H9 (cell line): ENCODE results near the gene CEP128. TPM values are rescaled to one million over a fixed set of nuclear protein-coding genes. Genes with fewer than 3 reads are reported as not detected.

Experiments used
- DNase-seq: peaks from one replicate; pipeline ENCODE4 v3.0.0-alpha.2; 2017
- H2AFZ ChIP-seq: one replicate; pipeline ENCODE4 v1.6.1; 2013; ENCODE audit warnings: mild to moderate bottlenecking, low read length, control low read depth, moderate library complexity
- H2AK5ac ChIP-seq: 2 replicates; pipeline ENCODE4 v1.6.1; 2013; ENCODE audit warnings: low read length, control low read depth, mixed read lengths; ENCODE audit not compliant: insufficient read length
- H2BK120ac ChIP-seq: one replicate; pipeline ENCODE4 v1.6.1; 2013; ENCODE audit warnings: low read depth, mild to moderate bottlenecking, low read length, control low read depth, inconsistent platforms; ENCODE audit not compliant: poor library complexity, severe bottlenecking
- H2BK12ac ChIP-seq: 2 replicates; pipeline ENCODE4 v1.6.1; 2013; ENCODE audit warnings: low read length, control low read depth, mixed read lengths, low read depth; ENCODE audit not compliant: insufficient read length
- H2BK15ac ChIP-seq: 2 replicates; pipeline ENCODE4 v1.6.1; 2013; ENCODE audit warnings: low read depth, low read length, control low read depth
- H2BK20ac ChIP-seq: one replicate; pipeline ENCODE4 v1.6.1; 2013; ENCODE audit warnings: low read depth, mild to moderate bottlenecking, low read length, control low read depth, inconsistent platforms; ENCODE audit not compliant: poor library complexity, severe bottlenecking
- H2BK5ac ChIP-seq: 2 replicates; pipeline ENCODE4 v1.6.1; 2013; ENCODE audit warnings: low read length, control low read depth, mixed read lengths; ENCODE audit not compliant: insufficient read length
- H3K14ac ChIP-seq: 2 replicates; pipeline ENCODE4 v1.6.1; 2013; ENCODE audit warnings: low read length, control low read depth; ENCODE audit not compliant: insufficient read depth
- H3K18ac ChIP-seq: 2 replicates; pipeline ENCODE4 v1.6.1; 2013; ENCODE audit warnings: low read depth, mild to moderate bottlenecking, mixed read lengths, low read length, control low read depth; ENCODE audit not compliant: insufficient read length
- H3K23ac ChIP-seq: 2 replicates; pipeline ENCODE4 v1.6.1; 2013; ENCODE audit warnings: low read length, control low read depth, mixed read lengths, low read depth; ENCODE audit not compliant: insufficient read length
- H3K23me2 ChIP-seq: 2 replicates; pipeline ENCODE4 v1.6.1; 2013; ENCODE audit warnings: low read depth, mild to moderate bottlenecking, mixed read lengths, low read length, control low read depth; ENCODE audit not compliant: insufficient read length, poor library complexity, severe bottlenecking
- H3K27ac ChIP-seq: 2 replicates; pipeline ENCODE4 v1.5.1; 2013; ENCODE audit warnings: low read length, control low read depth, mixed read lengths, low read depth; ENCODE audit not compliant: insufficient read length
- H3K27me3 ChIP-seq: 2 replicates; pipeline ENCODE4 v1.6.1; 2013; ENCODE audit warnings: low read length, control low read depth, inconsistent platforms; ENCODE audit not compliant: insufficient read depth
- H3K4ac ChIP-seq: 2 replicates; pipeline ENCODE4 v1.6.1; 2013; ENCODE audit warnings: low read depth, mild to moderate bottlenecking, control low read depth, inconsistent platforms, low read length, moderate library complexity
- H3K4me1 ChIP-seq: 2 replicates; pipeline ENCODE4 v1.6.1; 2013; ENCODE audit warnings: low read length, control low read depth, inconsistent platforms; ENCODE audit not compliant: insufficient read depth
- H3K4me2 ChIP-seq: 2 replicates; pipeline ENCODE4 v1.6.1; 2013; ENCODE audit warnings: low read length, control low read depth, mixed read lengths; ENCODE audit not compliant: insufficient read length, insufficient read depth
- H3K56ac ChIP-seq: 2 replicates; pipeline ENCODE4 v1.6.1; 2013; ENCODE audit warnings: low read depth, mild to moderate bottlenecking, mixed read lengths, low read length, control low read depth; ENCODE audit not compliant: insufficient read length
- H3K79me1 ChIP-seq: 2 replicates; pipeline ENCODE4 v1.6.1; 2013; ENCODE audit warnings: low read depth, mild to moderate bottlenecking, moderate library complexity, low read length, control low read depth, inconsistent platforms; ENCODE audit not compliant: insufficient read depth, poor library complexity, severe bottlenecking
- H3K79me2 ChIP-seq: 2 replicates; pipeline ENCODE4 v1.6.1; 2013; ENCODE audit warnings: low read length, control low read depth, inconsistent platforms; ENCODE audit not compliant: insufficient read depth
- H3K9ac ChIP-seq: 2 replicates; pipeline ENCODE4 v1.6.1; 2013; ENCODE audit warnings: low read length, control low read depth, mixed read lengths; ENCODE audit not compliant: insufficient read length; ENCODE audit errors: extremely low read depth
- H3K9me3 ChIP-seq: one replicate; pipeline ENCODE4 v1.6.1; 2013; ENCODE audit warnings: low read depth, low read length, inconsistent platforms; ENCODE audit not compliant: control insufficient read depth
- H3T11ph ChIP-seq: one replicate; pipeline ENCODE4 v1.6.1; 2013; ENCODE audit warnings: mild to moderate bottlenecking, low read length, control low read depth, inconsistent platforms
- H4K20me1 ChIP-seq: one replicate; pipeline ENCODE4 v1.6.1; 2013; ENCODE audit not compliant: control insufficient read depth, insufficient read length, insufficient read depth
- H4K5ac ChIP-seq: 2 replicates; pipeline ENCODE4 v1.6.1; 2013; ENCODE audit warnings: low read depth, mild to moderate bottlenecking, mixed read lengths, low read length, control low read depth; ENCODE audit not compliant: insufficient read length
- H4K8ac ChIP-seq: replicated peaks from 2 replicates; pipeline ENCODE4 v1.6.1; 2013; ENCODE audit warnings: low read length, control low read depth, mixed read lengths, low read depth; ENCODE audit not compliant: insufficient read length
- H4K91ac ChIP-seq: 2 replicates; pipeline ENCODE4 v1.6.1; 2013; ENCODE audit warnings: low read depth, mild to moderate bottlenecking, moderate library complexity, mixed read lengths, low read length, control low read depth; ENCODE audit not compliant: insufficient read length
- H3K27ac Mint-ChIP-seq, 3 experiments: 2 replicates in 2 of 3; 3 replicates in 1 of 3; pipeline ENCODE4 v1.8.0; 2020 to 2021; ENCODE audit warnings: mixed read lengths in 3 of 3, mild to moderate bottlenecking in 1 of 3, moderate library complexity in 1 of 3
- H3K27me3 Mint-ChIP-seq: 2 replicates; pipeline ENCODE4 v1.8.0; 2021; ENCODE audit warnings: low read depth, mild to moderate bottlenecking, moderate library complexity, mixed read lengths
- H3K36me3 Mint-ChIP-seq, 3 experiments: 2 replicates in 2 of 3; 3 replicates in 1 of 3; pipeline ENCODE4 v1.8.0; 2020 to 2021; ENCODE audit warnings: low read depth in 3 of 3, mixed read lengths in 3 of 3; ENCODE audit not compliant: insufficient read depth in 1 of 3
- H3K4me1 Mint-ChIP-seq, 2 experiments: 2 replicates each; pipeline ENCODE4 v1.8.0; 2020; ENCODE audit warnings: mixed read lengths in 2 of 2
- H3K4me3 Mint-ChIP-seq, 2 experiments: 2 replicates in 1 of 2; 3 replicates in 1 of 2; pipeline ENCODE4 v1.8.0; 2020 to 2021; ENCODE audit warnings: mild to moderate bottlenecking in 2 of 2, mixed read lengths in 2 of 2, moderate library complexity in 1 of 2
- H3K9me3 Mint-ChIP-seq, 2 experiments: 2 replicates in 1 of 2; 3 replicates in 1 of 2; pipeline ENCODE4 v1.8.0; 2020; ENCODE audit warnings: mild to moderate bottlenecking in 2 of 2, mixed read lengths in 2 of 2, moderate library complexity in 1 of 2
- total RNA-seq: library from RNA; stranded (reverse); gene quantifications from 2 replicates; pipeline ENCODE4 v1.2.1, GENCODE V29; 2021
- TF ChIP-seq, protein P1 (sequence below): fragments of 200-600 bp; sonication (generic); conservative IDR thresholded peaks from 3 replicates; pipeline ENCODE4 v1.8.0; 2021; ENCODE audit warnings: antibody characterized with exemption, mild to moderate bottlenecking

The CEP128 gene
- total RNA-seq, 1 experiment from 2014 or later = 16.3 TPM

DNA sequence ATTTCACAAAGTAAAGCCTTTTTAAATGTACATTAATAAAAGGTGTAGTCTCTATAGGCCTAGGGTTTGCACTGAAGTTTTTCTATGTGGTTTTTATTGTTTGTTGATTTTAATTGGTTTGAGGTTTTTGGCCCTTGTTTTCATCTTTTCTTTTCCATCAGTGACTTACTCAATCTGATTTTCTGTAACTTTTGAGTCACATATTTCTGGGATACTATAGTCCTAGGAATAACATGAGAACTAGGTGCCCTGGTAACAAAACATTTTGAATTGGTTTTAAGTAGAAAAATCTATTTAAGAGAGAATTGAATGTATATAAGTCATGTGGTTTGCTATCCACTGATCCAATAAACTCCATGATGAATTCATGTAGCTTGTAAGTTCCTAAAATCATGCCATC is 311.9 kb downstream of the CEP128 start:
- H3K9me3 ChIP-seq = no peaks in the 10 kb centered on the region
- H2BK20ac ChIP-seq = no peak overlapping the region
- H2BK5ac ChIP-seq = no peak overlapping the region
- no peak overlapping the region for H3K56ac ChIP-seq
- H3K27me3 ChIP-seq = no peaks in the 10 kb centered on the region
- H2BK12ac ChIP-seq = no peak overlapping the region
- H3K36me3 Mint-ChIP-seq = no peaks in the 10 kb centered on the region
- H3K27ac ChIP-seq = no peak overlapping the region
- no peak overlapping the region for H4K91ac ChIP-seq
- H3K9me3 Mint-ChIP-seq = peaks cover 0 to 3% of the 10 kb centered on the region in 2 experiments; a peak in 2 of 5 replicates
- H3K18ac ChIP-seq = no peak overlapping the region
- TF ChIP-seq, protein P1, sequence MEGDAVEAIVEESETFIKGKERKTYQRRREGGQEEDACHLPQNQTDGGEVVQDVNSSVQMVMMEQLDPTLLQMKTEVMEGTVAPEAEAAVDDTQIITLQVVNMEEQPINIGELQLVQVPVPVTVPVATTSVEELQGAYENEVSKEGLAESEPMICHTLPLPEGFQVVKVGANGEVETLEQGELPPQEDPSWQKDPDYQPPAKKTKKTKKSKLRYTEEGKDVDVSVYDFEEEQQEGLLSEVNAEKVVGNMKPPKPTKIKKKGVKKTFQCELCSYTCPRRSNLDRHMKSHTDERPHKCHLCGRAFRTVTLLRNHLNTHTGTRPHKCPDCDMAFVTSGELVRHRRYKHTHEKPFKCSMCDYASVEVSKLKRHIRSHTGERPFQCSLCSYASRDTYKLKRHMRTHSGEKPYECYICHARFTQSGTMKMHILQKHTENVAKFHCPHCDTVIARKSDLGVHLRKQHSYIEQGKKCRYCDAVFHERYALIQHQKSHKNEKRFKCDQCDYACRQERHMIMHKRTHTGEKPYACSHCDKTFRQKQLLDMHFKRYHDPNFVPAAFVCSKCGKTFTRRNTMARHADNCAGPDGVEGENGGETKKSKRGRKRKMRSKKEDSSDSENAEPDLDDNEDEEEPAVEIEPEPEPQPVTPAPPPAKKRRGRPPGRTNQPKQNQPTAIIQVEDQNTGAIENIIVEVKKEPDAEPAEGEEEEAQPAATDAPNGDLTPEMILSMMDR = no peak
- H3K4ac ChIP-seq = no peak overlapping the region
- no peak overlapping the region for H2AK5ac ChIP-seq
- no peaks in the 10 kb centered on the region for H3K79me2 ChIP-seq
- no peak overlapping the region for H2BK15ac ChIP-seq
- no peak overlapping the region for H3K4me3 Mint-ChIP-seq
- no peak overlapping the region for H3K14ac ChIP-seq
- H3K9ac ChIP-seq = no peak overlapping the region
- H3K27me3 Mint-ChIP-seq = no peaks in the 10 kb centered on the region
- H3K23me2 ChIP-seq = no peaks in the 10 kb centered on the region
- H4K5ac ChIP-seq = no peak overlapping the region
- H3K79me1 ChIP-seq = no peaks in the 10 kb centered on the region
- no peak overlapping the region for H3K4me2 ChIP-seq
- H3K4me1 ChIP-seq = no peaks in the 10 kb centered on the region
- no peak overlapping the region for H4K8ac ChIP-seq
- H2AFZ ChIP-seq = no peak overlapping the region
- no peaks in the 10 kb centered on the region for H4K20me1 ChIP-seq
- H3T11ph ChIP-seq = no peak overlapping the region
- no peak for DNase-seq
- no peak overlapping the region for H3K27ac Mint-ChIP-seq
- H2BK120ac ChIP-seq = no peak overlapping the region
- no peaks in the 10 kb centered on the region for H3K4me1 Mint-ChIP-seq
- no peak overlapping the region for H3K23ac ChIP-seq
